Fibroblast of lung (primary cell): ENCODE data around the gene KIF6. TPM values are rescaled to one million over a fixed set of nuclear protein-coding genes. Genes with fewer than 3 reads are reported as not detected.

Source experiments
- DNase-seq, 2 donors: peaks; one replicate each; pipeline versions ENCODE4 v3.0.0 to v3.0.0-alpha.2; 2010; ENCODE audit warnings: low read depth in 2 of 2
- H2AFZ ChIP-seq: 2 replicates; pipeline ENCODE4 v1.5.1; 2012; ENCODE audit warnings: low read length, control low read depth, inconsistent platforms
- H3K27ac ChIP-seq: 2 replicates; pipeline ENCODE4 v1.5.1; 2011; ENCODE audit warnings: low read length, control low read depth; ENCODE audit not compliant: insufficient read depth
- H3K27me3 ChIP-seq: 2 replicates; pipeline ENCODE4 v1.5.1; 2011; ENCODE audit warnings: mild to moderate bottlenecking, low read length; ENCODE audit not compliant: control insufficient read depth, insufficient read depth
- H3K36me3 ChIP-seq: 2 replicates; pipeline ENCODE4 v1.5.1; 2011; ENCODE audit warnings: low read length; ENCODE audit not compliant: control insufficient read depth, insufficient read depth
- H3K4me1 ChIP-seq: 2 replicates; pipeline ENCODE4 v1.5.1; 2011; ENCODE audit warnings: low read length; ENCODE audit not compliant: control insufficient read depth, insufficient read depth; ENCODE audit errors: extremely low read depth
- H3K4me2 ChIP-seq: 2 replicates; pipeline ENCODE4 v1.5.1; 2011; ENCODE audit warnings: low read length, control low read depth; ENCODE audit not compliant: insufficient read depth; ENCODE audit errors: extremely low read depth
- H3K4me3 ChIP-seq, 4 experiments: fragments of 200-600 bp in 1 of 4; sonication (generic) in 1 of 4; replicated peaks in 1 of 4; 2 replicates each; pipeline ENCODE4 v1.5.1; 2011 to 2016; ENCODE audit warnings: low read length in 4 of 4, low read depth in 3 of 4, mild to moderate bottlenecking in 3 of 4, control low read depth in 2 of 4, inconsistent platforms in 1 of 4, mixed read lengths in 1 of 4; ENCODE audit not compliant: insufficient read depth in 1 of 4; ENCODE audit errors: control extremely low read depth in 1 of 4
- H3K79me2 ChIP-seq: 2 replicates; pipeline ENCODE4 v1.5.1; 2012; ENCODE audit warnings: mild to moderate bottlenecking, low read length, inconsistent platforms; ENCODE audit not compliant: control insufficient read depth, insufficient read depth
- H3K9ac ChIP-seq: 2 replicates; pipeline ENCODE4 v1.5.1; 2011; ENCODE audit warnings: mild to moderate bottlenecking, low read length, control low read depth; ENCODE audit not compliant: insufficient read depth
- H3K9me3 ChIP-seq: 2 replicates; pipeline ENCODE4 v1.5.1; 2012; ENCODE audit warnings: low read depth, low read length; ENCODE audit not compliant: control insufficient read depth, insufficient read depth
- H4K20me1 ChIP-seq: 2 replicates; pipeline ENCODE4 v1.5.1; 2011; ENCODE audit warnings: low read length; ENCODE audit not compliant: control insufficient read depth, insufficient read depth; ENCODE audit errors: extremely low read depth
- CTCF ChIP-seq, 2 donors: IDR thresholded peaks in 1 of 2; conservative IDR thresholded peaks in 1 of 2; 1 replicate in 1 of 2; 2 replicates in 1 of 2; pipeline ENCODE4 v1.5.1; 2011 to 2012; ENCODE audit warnings: low read length in 2 of 2, control low read depth in 1 of 2, inconsistent platforms in 1 of 2, low read depth in 1 of 2, mild to moderate bottlenecking in 1 of 2
- EZH2 ChIP-seq: IDR thresholded peaks from 2 replicates; pipeline ENCODE4 v1.5.1; 2012; ENCODE audit warnings: low read length, control low read depth, mild to moderate bottlenecking; ENCODE audit errors: missing control alignments
- polyA plus RNA-seq, 2 donors: library from polyadenylated mRNA; depleted of rRNA in 1 of 2; stranded (reverse) in 1 of 2; unstranded in 1 of 2; fragments of >200 nt; gene quantifications; 2 replicates each; pipeline ENCODE4 v1.2.1, GENCODE V29; 2011 to 2012; ENCODE audit warnings: missing spikeins in 1 of 2
- total RNA-seq: library from RNA; depleted of rRNA; stranded (reverse); fragments of >200 nt; gene quantifications from 2 replicates; pipeline ENCODE4 v1.2.1, GENCODE V29; 2014

The KIF6 gene
- total and polyA plus RNA-seq, 2 donors (not counting 1 experiment from before 2014, with no cell fraction given): 0.24 to 0.83 TPM

- Histone ChIP-seq H4K20me1 (no peaks in the 10 kb centered on the region), H3K4me2 (no peak overlapping the region), H3K9me3 (no peaks in the 10 kb centered on the region), H3K36me3 (no peaks in the 10 kb centered on the region), H3K4me3 (no peak overlapping the region), H3K27ac (no peak overlapping the region), H2AFZ (no peak overlapping the region), H3K9ac (no peak overlapping the region), H3K27me3 (no peaks in the 10 kb centered on the region), H3K4me1 (no peaks in the 10 kb centered on the region), H3K79me2 (no peaks in the 10 kb centered on the region)
- TF ChIP-seq EZH2 (no peak), CTCF (conservative IDR thresholded peaks at IDR 0.05 in 1 of 2, IDR thresholded peaks at IDR 0.05 in 1 of 2; ENCODE audit: low read depth in 1 of 2, low read length in 2 of 2) (no peak)
- no peak for DNase-seq
Observed at GRCh38 chr6:39476670-39477069, 248.5 kb downstream of the KIF6 start.

DNA sequence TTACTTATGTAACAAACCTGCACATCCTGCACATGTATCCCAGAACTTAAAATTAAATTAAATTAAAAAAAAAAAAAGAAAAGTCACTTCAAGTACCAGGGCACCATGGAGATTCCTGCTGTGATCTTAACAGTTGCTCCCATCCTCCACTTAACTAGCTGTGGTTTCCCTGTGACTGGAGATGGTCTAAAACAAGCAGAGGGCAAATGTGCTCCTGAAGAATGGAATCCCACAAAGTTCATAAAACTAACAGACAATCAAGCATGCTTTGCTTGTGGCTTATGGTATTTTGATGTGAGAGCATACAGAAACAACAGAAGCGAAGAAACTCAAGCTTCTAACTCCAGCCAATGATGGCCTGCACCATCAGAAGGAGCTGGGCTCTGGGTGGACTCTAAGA lies 249.1 kb downstream of the KIF6 start:
- Histone ChIP-seq H4K20me1 (no peaks in the 10 kb centered on the region), H3K9me3 (no peaks in the 10 kb centered on the region), H3K4me2 (no peak overlapping the region), H3K9ac (no peak overlapping the region), H3K27me3 (no peaks in the 10 kb centered on the region), H3K36me3 (no peaks in the 10 kb centered on the region), H2AFZ (no peak overlapping the region), H3K27ac (no peak overlapping the region), H3K79me2 (no peaks in the 10 kb centered on the region), H3K4me3 (no peak overlapping the region), H3K4me1 (no peaks in the 10 kb centered on the region)
- peak in 1 of 2 donors; percentile 12 for DNase-seq
- TF ChIP-seq CTCF (conservative IDR thresholded peaks at IDR 0.05 in 1 of 2, IDR thresholded peaks at IDR 0.05 in 1 of 2; ENCODE audit: low read depth in 1 of 2, low read length in 2 of 2) (no peak), EZH2 (no peak)

DNA sequence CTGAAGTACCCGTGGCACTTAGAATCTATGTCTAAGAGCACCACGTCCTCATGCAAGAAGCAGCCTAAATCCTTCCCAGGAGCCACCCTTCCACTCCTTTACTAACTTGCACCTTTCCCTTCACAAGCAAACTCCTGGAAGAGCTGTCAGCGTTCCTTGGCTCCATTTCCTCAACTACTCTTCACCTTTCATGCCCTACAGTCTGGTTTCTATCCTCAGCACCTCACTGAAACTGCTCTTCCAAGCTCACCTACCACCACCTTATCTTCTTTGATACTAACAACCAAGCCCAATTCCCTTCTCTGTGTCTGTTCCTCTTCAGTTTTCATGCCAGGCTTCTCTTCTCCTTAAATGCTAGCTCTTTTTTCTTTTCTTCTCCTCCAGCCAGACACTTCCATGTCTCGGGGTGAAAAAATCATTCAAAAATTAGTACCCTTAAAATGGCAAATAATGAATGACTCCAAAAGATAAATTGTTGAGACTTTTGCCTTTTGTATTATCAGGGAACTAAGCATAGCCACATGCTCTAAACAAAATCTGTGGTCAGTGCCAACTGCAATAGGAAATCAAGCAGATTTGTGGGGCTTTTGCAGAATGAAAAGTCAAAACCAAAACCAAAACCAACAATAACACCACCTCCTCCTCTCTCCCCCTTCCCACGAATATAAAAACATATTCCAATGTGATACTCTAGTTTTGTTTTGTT lies 253.1 kb downstream of the KIF6 start:
- H2AFZ ChIP-seq: no peak overlapping the region
- no peak overlapping the region for H3K9ac ChIP-seq
- TF ChIP-seq EZH2 (no peak), CTCF (conservative IDR thresholded peaks at IDR 0.05 in 1 of 2, IDR thresholded peaks at IDR 0.05 in 1 of 2; ENCODE audit: low read depth in 1 of 2, low read length in 2 of 2) (no peak)
- H3K4me3 ChIP-seq: no peak overlapping the region
- no peak overlapping the region for H3K27ac ChIP-seq
- H3K27me3 ChIP-seq: no peaks in the 10 kb centered on the region
- H3K4me2 ChIP-seq: no peak overlapping the region
- H3K9me3 ChIP-seq: no peaks in the 10 kb centered on the region
- H3K36me3 ChIP-seq: no peaks in the 10 kb centered on the region
- no peaks in the 10 kb centered on the region for H3K4me1 ChIP-seq
- H3K79me2 ChIP-seq: no peaks in the 10 kb centered on the region
- no peaks in the 10 kb centered on the region for H4K20me1 ChIP-seq
- no peak for DNase-seq
